ENCODE measurements around the gene PRKAG2.
"Not testable (repeated sequence)": the region's sequence is repeated elsewhere in the genome, so short reads cannot be mapped to it uniquely, and the experiment has no call there.

The PRKAG2 gene

GRCh38 chr7:151832656-151833055 is 44.3 kb downstream of the PRKAG2 start:
- no peak for DNase-seq

- DNase-seq, result no peak
Measured at GRCh38 chr7:151832138-151832537, 44.8 kb downstream of the PRKAG2 start.

- DNase-seq, result no peak
Measured at GRCh38 chr7:151831606-151832005, 45.3 kb downstream of the PRKAG2 start.

GRCh38 chr7:151830121-151830830 is 46.6 kb downstream of the PRKAG2 start:
- DNase-seq, result no peak

- no peak for DNase-seq
Measured at GRCh38 chr7:151829707-151830106, 47.2 kb downstream of the PRKAG2 start.

GRCh38 chr7:151827620-151828019 is 49.3 kb downstream of the PRKAG2 start:
- no peak for DNase-seq

GRCh38 chr7:151826316-151826715 is 50.6 kb downstream of the PRKAG2 start:
- DNase-seq, result not testable (repeated sequence)

- DNase-seq, result no peak
Measured at GRCh38 chr7:151825721-151826120, 51.2 kb downstream of the PRKAG2 start.

GRCh38 chr7:151824373-151824933 is 52.5 kb downstream of the PRKAG2 start:
- no peak for DNase-seq

- no peak for DNase-seq
Measured at GRCh38 chr7:151823566-151824372, 53.1 kb downstream of the PRKAG2 start.

- no peak for DNase-seq
Measured at GRCh38 chr7:151822541-151823181, 54.3 kb downstream of the PRKAG2 start.

GRCh38 chr7:151821806-151822540 is 54.9 kb downstream of the PRKAG2 start:
- DNase-seq, result no peak

- no peak for DNase-seq
Measured at GRCh38 chr7:151821226-151821625, 55.7 kb downstream of the PRKAG2 start.

GRCh38 chr7:151820491-151821105 is 56.3 kb downstream of the PRKAG2 start:
- DNase-seq, result no peak

GRCh38 chr7:151819866-151820265 is 57.0 kb downstream of the PRKAG2 start:
- DNase-seq, result no peak

GRCh38 chr7:151818674-151819519 is 58.0 kb downstream of the PRKAG2 start:
- DNase-seq, result no peak

GRCh38 chr7:151817981-151818673 is 58.8 kb downstream of the PRKAG2 start:
- DNase-seq, result no peak

- no peak for DNase-seq
Measured at GRCh38 chr7:151817315-151817690, 59.6 kb downstream of the PRKAG2 start.

GRCh38 chr7:151816562-151817314 is 60.2 kb downstream of the PRKAG2 start:
- no peak for DNase-seq

GRCh38 chr7:151815419-151815818 is 61.5 kb downstream of the PRKAG2 start:
- DNase-seq, result no peak
